GM18873 (cell line): Measurements from ENCODE around the gene DDX51.

Experiments
- ATAC-seq: cut with Tn5 transposase; IDR thresholded peaks from one replicate; pipeline ENCODE4 v1.9.1; 2021; ENCODE audit warnings: mild to moderate bottlenecking, moderate library complexity, moderate number of reproducible peaks; ENCODE audit not compliant: unreplicated experiment, low FRiP score

Gene DDX51

GRCh38 chr12:132144115-132144809 lies at the start of gene DDX51, which contains the start of gene NOC4L:
Gene DDX51 (minus strand): TSS chr12:132144319. CDS start chr12:132144296, 23 bp downstream.
Gene NOC4L (plus strand): TSS chr12:132144457. CDS start chr12:132144489, 32 bp downstream.
- peak; percentile 72 for ATAC-seq

- no peak for ATAC-seq
These were observed 47.8 kb upstream of the DDX51 start for GRCh38 chr12:132191715-132192553.

- ATAC-seq, result no peak
These were observed 46.8 kb upstream of the DDX51 start for GRCh38 chr12:132190834-132191500.

- peak; percentile 24 for ATAC-seq
These were observed 46.1 kb upstream of the DDX51 start for GRCh38 chr12:132190012-132190755.

GRCh38 chr12:132189378-132190011 lies 45.4 kb upstream of the DDX51 start:
- peak; percentile 62 for ATAC-seq

- ATAC-seq, result no peak
These were observed 44.8 kb upstream of the DDX51 start for GRCh38 chr12:132188916-132189325.

GRCh38 chr12:132188451-132188901 lies 44.4 kb upstream of the DDX51 start:
- no peak for ATAC-seq

GRCh38 chr12:132187646-132188450 lies 43.7 kb upstream of the DDX51 start:
- ATAC-seq, result no peak

- ATAC-seq, result no peak
These were observed 42.9 kb upstream of the DDX51 start for GRCh38 chr12:132186857-132187620.

GRCh38 chr12:132186208-132186856 lies 42.2 kb upstream of the DDX51 start:
- no peak for ATAC-seq

GRCh38 chr12:132185705-132186104 lies 41.6 kb upstream of the DDX51 start:
- no peak for ATAC-seq

GRCh38 chr12:132182711-132183365 lies 38.7 kb upstream of the DDX51 start:
- no peak for ATAC-seq

GRCh38 chr12:132182206-132182710 lies 38.1 kb upstream of the DDX51 start:
- ATAC-seq, result no peak

GRCh38 chr12:132181570-132182200 lies 37.6 kb upstream of the DDX51 start:
- ATAC-seq, result no peak

- no peak for ATAC-seq
These were observed 36.8 kb upstream of the DDX51 start for GRCh38 chr12:132180648-132181546.
